ENCODE data around the gene GNG12.

The GNG12 gene

GRCh38 chr1:67696708-67697107 lies 136.6 kb downstream of the GNG12 start:
- no peak for DNase-seq

DNA sequence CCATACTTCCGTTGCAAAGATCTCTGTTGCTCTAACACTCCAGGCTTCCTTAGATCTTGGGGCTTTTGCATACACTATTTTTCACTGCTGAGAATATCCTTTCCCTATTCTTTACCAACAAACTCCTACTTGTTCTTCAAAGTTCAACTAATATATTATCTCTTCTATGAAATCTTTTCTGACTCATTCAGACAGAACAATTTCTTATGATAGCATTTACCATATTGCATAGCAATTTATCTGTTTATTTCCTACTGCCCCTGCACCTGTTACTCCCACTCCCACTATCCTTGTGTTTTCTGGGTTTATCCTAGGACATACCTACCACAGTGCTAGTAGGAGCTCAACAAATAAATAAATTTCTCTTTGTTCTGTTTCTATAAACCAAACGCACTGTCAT lies 137.3 kb downstream of the GNG12 start:
- DNase-seq = no peak

DNA sequence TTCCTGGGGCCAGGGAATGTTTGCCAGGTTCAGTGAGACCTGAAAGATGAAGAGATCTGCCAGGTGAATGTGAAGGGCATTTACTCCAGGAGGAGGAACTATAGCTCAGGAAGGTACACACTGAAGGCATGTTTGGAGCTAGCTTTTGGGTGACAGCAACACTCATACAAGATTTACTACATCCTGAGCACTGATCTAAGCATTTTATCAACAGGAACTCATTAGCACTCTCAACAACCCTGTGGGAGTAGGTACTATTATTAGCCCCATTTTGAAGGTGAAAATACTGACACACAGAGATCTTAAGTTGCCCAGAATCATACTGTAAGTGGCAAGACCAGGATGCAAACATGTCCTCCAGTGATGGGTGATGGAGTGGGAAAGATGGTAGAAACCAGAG lies 141.6 kb downstream of the GNG12 start:
- DNase-seq = no peak

- DNase-seq = no peak
These were observed 142.9 kb downstream of the GNG12 start for GRCh38 chr1:67690411-67690810.

GRCh38 chr1:67690018-67690363 lies 143.3 kb downstream of the GNG12 start:
- DNase-seq = no peak

GRCh38 chr1:67689267-67690017 lies 143.8 kb downstream of the GNG12 start:
- no peak for DNase-seq

- DNase-seq = no peak
These were observed 144.6 kb downstream of the GNG12 start for GRCh38 chr1:67688526-67689219.

- peak; percentile 91 for DNase-seq
These were observed 145.6 kb downstream of the GNG12 start for GRCh38 chr1:67687649-67688048.

DNA sequence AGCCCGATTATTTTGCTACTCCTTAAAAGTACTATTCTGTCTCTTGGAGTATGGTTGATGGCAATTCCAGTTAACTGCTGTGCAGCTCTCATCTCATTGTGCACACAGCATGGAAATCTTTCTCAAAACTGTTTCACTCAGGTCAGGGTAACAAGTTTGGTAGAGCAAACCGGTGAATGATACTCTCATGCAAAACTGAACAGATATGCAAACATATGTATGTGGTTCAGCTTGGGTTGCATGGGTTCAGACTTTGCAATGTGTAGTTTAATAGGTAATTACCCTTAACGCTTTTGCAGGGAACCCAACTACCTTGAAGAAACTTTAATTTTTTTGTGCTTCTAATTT lies 146.1 kb downstream of the GNG12 start:
- no peak for DNase-seq

- peak; percentile 99 for DNase-seq
These were observed 146.7 kb downstream of the GNG12 start for GRCh38 chr1:67686267-67687197.

GRCh38 chr1:67685558-67686266 lies 147.6 kb downstream of the GNG12 start:
- peak; percentile 51 for DNase-seq

DNA sequence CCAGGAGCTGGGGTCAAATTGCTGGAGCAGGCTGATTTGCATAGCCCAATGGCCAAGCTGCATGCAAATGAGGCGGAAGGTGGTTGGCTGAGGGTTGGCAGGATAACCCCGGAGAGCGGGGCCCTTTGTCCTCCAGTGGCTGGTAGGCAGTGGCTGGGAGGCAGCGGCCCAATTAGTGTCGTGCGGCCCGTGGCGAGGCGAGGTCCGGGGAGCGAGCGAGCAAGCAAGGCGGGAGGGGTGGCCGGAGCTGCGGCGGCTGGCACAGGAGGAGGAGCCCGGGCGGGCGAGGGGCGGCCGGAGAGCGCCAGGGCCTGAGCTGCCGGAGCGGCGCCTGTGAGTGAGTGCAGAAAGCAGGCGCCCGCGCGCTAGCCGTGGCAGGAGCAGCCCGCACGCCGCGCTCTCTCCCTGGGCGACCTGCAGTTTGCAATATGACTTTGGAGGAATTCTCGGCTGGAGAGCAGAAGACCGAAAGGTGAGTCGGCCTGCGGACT lies 148.2 kb downstream of the GNG12 start, which contains the start of gene GADD45A:
GADD45A (plus strand) TSS at position 135 of the 491 bp plus-strand sequence; CDS start at position 429, 294 bp downstream.
- DNase-seq = peak; percentile 100

GRCh38 chr1:67684526-67685066 lies 148.7 kb downstream of the GNG12 start:
- DNase-seq = no peak

- peak; percentile 63 for DNase-seq
These were observed 149.3 kb downstream of the GNG12 start for GRCh38 chr1:67683766-67684525.

DNA sequence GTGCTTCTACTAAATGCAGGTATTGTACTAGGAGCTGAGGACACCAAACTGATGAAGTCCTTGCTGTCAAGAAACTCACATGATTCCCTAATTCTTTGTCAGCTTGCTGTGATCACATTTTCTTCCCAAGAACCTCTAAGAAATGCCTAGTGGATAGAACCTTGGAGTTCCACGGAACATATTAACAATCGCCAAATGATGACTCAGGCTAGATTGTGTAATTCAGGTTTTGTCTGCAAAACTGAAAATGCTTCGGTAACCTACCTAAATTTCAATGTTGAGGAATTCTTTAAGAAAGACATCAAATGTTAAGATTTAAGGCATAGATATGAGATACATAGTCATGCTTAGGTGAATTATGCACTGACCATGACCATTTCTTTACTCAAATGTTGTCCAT lies 150.0 kb downstream of the GNG12 start:
- peak; percentile 77 for DNase-seq

DNA sequence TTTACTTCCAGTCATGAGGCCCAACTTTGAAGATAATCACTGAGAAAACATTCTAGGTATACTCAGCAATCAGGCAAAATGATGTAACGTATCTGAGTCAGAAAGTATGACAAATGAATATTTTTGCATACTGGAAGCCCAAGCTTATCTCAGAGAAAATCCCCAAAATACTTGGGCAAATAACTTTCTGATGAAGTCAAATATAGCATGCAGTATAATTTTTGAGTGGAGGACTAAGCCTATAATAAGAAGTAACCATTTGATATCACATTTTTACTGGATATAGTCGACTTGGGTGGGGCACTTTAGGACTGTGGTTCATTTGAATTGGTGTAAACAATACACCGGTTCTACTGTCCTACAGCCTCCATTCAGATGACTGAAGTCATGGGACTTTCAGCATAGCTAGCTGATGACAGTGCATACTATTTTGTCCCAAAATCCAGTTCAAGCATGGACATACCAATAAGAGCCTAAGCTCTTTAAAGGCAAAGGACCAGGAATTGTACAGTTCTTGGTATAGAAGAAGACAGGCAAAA lies 150.5 kb downstream of the GNG12 start:
- DNase-seq = peak; percentile 92

DNA sequence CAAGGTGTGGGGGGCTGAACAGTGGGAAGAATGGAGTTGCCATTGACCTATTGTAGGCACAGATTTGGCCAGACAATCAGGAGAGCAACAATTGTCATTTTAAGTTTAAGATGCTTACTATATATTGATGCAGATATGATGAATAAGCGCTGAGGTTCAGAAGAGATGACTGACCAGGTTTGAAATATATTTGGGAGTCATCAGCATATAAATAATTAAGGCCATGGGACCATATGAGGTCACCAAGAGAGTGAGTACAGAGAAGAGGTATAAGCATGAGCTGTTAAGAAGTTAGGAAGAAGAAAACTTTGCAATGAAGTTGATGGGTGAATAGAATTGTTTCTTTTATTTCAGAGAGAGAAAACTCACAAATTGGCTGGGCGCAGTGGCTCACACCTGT lies 152.8 kb downstream of the GNG12 start:
- DNase-seq = no peak

DNA sequence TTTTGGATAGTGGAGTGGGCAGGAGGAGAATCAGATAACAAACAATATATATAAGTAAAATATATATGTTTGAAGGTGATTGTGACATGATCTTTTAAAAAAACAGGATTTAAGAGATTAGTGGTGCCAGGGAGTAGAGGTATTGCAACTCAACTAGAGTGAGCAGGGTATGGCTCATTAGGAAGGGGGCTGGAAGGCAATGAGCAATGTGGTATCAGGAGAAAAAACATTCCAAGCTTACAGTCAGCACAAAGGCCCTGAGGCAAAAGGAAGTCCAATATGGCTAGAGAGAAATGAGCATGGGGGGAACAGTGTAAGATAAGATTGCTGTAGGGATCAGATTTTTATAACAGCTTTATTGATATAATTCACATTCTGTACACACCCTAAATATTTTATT lies 153.6 kb downstream of the GNG12 start:
- peak; percentile 48 for DNase-seq

GRCh38 chr1:67677930-67678329 lies 155.3 kb downstream of the GNG12 start:
- DNase-seq = no peak

GRCh38 chr1:67677408-67677807 lies 155.9 kb downstream of the GNG12 start:
- DNase-seq = no peak

DNA sequence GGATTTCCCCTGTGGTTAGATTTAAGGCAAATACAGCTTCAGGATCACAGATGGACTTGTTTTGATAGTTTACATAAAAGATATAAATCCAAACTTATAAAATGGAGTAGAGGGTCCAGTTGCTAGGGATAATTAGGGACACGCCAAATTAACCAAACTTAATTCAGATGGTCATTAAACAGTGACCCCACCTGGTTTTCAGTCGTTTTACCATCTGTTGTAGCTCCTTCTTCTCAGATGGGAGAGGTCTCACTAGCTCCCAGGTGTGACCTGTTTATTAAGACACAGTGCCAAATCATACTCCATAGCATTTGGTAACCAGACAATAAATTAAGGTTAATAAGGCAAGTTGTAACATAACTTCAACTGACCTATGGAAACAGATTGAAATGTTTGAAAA lies 156.3 kb downstream of the GNG12 start:
- no peak for DNase-seq
